ENCODE results near the gene APOC4.
"Not testable (repeated sequence)": the region's sequence is repeated elsewhere in the genome, so short reads cannot be mapped to it uniquely, and the experiment has no call there.

The APOC4 gene

DNA sequence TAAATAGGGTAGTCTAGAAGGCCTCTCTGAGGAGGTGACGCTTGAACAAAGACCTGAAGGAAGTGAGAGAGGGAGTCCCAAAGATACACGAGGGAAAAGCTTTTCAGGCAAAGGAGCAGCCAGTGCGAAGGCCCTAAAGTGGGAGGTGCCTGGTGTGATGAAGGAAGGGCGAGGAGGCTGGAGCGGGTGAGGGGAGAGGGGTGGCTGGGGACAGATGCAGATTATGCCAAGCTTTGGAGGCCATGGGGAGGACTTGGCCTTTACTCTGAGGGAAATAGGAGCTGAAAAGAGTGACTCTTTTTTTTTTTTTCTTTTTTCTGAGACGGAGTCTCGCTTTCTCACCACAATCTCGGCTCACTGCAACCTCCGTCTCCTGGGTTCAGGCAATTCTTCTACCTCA lies 16.1 kb downstream of the APOC4 start:
- no peak for DNase-seq

DNA sequence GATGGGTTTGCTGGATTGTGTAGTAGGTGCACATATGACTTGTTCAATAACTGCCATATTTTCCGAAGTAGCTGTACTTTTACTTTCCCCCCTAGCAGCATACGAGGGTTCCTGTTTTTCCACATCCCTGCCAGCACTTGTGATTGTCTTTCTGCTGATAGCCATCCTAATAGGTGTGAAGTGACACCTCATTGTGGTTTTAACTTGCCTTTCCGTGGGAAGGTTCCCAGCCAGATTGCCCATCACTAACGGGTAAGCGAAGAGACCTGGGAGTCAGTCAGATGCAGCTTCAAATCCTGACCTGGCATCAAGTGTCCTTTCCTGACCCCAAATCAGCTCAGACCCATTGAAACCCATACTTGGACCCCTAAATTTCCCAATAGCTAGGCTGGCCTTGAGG lies 17.7 kb downstream of the APOC4 start:
- no peak for DNase-seq

DNA sequence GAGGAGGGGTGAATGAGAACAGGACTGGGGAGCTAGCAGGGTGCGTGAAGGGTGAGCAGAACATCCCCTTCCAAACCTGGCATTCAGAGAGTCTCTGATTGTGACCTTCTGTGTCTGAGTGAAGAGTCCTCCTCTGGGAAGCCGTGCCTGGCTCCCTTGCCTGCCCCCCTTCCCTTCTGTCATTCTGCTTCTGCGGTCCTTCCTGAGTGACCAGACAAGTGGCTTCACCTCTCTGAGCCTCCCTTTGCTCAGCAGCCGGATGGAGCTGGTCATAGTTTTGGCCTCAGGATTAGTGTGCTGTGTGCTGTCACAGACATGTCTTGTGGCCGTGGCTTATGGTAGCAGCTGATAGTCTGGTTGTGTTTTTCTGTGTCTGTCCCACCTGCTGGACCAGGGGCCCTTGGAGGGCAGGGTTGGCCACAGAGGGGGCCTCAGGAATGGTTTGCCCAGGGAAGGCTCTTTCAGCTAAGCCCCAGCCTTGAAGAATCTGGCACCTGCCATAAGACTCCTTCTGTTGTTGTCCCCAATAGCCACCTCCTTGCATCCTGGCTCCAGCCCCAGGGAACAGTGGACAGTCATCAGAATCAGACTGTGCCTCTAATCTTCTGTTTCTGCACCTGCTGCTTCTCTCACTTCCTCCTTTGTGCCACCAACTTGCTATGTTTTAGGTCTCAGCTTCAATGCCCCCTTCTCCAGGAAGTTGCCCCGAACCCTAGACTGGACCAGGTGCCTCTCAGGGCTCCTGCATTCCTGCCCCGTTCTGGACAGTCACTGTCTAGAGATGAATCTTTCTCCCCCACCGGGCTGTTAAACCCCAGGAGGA lies 19.1 kb downstream of the APOC4 start:
- DNase-seq = no peak

DNA sequence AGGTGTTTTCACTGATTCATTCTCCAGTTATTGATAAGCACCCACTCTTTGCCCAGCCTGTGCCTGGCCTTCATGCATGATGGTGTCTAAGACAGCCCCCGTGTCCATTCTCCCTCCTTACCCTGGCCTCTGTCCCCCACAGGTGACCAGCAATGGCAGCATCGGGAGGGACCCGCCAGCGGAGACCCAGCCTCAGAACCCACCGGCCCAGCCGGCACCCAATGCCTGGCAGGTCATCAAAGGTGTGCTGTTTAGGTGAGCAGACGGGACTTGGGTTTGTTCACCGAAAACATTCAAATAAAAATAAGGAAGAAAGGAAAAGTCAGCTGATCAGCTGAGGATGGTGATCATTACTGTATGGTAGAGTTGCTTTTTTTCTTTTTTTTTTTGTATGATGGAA lies 19.8 kb downstream of the APOC4 start:
- no peak for DNase-seq

DNA sequence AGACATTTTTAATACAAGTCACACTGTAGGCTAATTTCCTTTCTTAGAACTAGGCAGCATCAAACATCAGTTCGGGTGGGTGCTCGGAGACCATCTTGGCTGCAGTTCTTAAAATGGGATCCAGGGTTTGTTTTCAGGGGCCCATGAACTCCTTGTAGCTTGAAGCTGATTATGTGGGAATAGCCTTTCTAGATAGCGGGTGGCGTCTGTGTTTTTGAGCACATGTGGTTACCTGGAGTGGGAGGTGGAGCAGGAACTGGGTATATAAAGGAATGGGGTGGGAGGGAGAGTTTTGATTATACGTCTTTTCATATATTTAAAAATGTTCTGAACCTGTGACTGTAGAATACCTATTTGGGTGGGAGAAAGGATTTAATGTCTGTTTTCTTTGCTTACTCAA lies 26.1 kb downstream of the APOC4 start:
- DNase-seq = no peak

DNA sequence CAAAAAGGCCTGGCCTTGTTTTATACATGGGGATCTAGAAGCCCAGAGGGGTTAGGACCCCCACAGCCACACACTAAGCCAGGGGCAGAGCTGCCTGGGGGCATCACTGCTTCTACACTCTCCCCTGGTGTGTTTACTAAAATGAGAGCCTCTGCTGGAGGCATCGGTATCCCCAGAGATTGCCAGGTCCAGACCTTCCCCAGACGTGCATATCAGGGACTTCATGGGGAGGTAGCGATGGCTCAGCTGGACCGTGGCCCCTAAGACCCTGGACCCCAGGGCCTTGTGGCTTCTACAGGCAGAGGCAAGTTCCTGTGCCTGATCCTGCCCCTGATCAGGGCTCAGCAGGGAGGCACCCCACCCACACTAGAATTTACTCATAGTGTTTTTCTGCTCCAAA lies 26.6 kb downstream of the APOC4 start:
- no peak for DNase-seq

DNA sequence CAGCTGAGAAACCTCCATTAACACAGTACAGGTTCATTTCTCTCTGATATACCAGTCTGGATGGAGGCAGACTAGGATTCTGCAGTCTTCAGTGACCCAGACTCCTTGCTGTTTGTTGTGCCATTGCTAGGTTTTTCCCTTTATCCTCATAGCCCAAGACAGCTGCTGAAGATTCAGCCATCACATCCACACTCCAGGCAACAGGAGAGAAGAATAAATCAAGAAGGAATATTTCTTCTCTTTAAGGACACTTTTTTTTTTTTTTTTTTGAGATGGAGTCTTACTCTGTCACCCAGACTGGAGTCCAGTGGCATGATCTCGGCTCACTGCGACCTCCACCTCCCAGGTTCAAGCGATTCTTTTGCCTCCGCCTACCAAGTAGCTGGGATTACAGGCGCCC lies 27.4 kb downstream of the APOC4 start:
- no peak for DNase-seq

DNA sequence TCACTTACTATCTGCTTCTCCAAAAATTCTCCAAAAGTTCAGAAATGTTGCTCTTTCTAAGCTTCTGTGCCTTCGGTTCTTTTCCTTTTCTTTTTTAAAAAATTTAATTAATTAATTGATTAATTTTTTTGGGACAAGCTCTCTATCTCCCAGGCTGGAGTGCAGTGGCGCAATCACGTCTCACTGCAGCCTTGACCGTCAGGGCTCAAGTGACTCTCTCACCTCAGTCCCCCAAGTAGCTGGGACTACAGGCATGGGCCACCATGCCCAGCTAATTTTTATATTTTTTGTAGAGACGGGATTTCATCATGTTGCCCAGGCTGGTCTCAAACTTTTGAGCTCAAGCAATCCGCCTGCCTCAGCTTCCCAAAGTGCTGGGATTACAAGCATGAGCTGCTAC lies 29.4 kb downstream of the APOC4 start:
- DNase-seq = not testable (repeated sequence)

DNA sequence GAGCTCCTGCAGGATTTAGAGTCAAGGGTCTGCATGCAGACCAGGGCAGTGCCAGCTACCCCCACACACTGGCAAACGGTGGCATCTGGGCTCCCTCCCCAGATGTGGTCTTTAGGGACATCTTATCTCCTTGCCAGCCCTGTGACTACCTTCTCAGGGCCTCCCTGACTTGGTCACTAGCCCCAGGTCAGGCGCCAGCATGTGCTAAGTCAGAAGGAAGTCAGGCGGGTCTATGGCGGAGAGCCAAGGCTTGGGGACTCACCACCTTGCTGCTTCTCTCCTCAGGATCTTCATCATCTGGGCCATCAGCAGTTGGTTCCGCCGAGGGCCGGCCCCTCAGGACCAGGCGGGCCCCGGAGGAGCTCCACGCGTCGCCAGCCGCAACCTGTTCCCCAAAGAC lies 30.8 kb downstream of the APOC4 start:
- no peak for DNase-seq

DNA sequence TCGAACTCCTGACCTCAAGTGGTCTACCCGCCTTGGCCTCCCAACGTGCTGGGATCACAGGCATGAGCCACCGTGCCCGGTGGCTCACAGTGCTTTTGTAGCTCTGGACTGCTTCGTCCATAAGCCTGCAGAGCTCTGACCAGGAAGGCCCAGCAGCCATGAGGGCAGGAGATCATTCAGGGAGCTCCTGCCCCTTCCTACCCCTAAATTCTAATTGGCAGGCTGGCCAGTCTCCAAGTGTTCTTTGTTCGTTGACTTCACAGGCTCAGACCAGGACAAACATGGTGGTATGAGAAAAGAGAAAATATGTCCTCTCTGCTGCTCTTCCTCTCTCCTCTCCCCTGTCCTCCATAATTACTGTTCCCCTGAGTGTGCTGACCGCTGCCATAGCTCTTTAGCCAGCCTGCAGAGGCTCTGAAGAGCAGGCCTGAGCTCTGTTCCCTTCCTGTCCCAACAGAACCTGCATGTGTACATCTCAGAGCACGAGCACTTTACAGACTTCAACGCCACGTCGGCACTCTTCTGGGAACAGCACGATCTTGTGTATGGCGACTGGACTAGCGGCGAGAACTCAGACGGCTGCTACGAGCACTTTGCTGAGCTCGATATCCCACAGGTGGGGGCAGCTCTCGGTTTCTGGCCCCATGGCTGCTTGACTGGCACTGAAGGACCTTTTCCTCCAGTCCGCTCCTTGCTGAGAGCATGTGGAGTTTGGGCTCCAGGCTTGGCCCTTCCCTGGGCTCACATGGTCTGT lies 32.1 kb downstream of the APOC4 start:
- DNase-seq = no peak

DNA sequence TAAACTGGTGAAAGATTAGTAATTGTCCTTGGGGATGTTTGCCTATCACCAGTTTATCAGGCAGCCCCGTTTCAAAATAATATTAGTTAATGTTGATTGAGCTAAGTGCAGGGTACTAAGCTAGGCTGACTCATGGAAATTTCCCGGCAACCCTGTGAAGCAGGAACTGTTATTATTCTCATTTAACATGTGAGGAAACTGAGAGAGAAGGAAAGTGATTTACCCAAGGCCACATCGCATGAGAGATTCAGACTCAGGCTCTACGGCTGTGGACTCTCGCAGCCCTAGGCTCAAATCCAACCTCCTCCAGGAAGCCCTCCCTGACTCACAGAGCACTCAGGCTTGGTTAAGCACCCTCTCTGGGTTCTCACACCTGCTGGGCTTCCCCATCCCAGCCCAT lies 32.8 kb downstream of the APOC4 start:
- no peak for DNase-seq

DNA sequence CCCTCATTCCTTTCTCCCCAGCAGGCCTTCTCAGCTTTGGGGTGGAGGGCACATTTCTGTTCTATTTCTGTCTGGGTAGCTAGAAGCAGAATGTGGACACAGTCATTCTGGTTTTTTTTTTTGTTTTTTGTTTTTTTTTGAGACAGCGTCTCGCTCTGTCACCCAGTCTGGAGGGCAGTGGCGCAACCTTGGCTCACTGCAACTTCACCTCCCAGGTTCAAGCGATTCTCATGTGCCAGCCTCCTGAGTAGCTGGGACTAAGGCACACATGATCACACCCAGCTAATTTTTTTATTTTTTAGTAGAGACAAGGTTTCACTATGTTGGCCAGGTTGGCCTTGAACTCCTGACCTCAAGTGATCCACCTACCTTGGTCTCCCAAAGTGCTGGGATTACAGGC lies 33.4 kb downstream of the APOC4 start:
- no peak for DNase-seq

DNA sequence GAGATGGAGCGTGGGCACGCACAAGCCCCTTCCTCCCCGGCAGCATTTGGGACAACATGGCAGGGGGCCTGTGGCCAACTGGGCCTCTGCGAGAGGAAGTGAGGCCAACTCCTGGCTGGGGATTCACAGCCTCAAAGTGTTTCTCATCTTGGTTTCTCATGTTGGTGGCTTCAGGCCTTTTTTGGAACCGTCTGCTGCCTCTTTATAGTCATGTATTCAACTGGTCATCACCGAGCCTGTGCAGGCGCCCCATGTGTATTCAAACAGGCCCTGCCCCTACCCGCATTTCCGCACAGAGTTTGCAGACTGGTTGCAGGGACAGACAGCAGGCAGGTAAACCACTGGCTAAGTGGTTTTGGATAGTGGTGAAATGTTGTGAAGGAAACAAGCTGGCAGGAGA lies 42.0 kb downstream of the APOC4 start:
- no peak for DNase-seq

DNA sequence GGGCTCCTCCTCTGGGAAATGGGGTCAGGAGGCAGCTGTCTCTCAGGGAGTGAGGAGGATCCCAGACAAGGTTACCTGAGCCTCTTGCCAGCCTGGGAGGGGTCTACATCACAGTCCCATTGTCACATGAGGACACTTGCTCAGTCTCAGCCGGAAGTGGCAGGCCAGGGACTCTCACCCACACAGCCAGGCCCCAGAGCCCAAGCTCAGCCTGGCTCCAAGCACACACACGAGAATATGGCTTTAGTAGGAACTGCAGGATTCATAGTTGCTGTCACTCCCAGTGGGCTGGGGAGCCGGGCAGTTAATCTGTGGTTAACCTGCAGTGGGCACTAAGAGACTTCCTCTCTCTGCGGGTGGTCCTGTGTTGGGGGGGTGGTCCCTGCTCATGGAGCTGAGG lies 43.4 kb downstream of the APOC4 start:
- DNase-seq = no peak

DNA sequence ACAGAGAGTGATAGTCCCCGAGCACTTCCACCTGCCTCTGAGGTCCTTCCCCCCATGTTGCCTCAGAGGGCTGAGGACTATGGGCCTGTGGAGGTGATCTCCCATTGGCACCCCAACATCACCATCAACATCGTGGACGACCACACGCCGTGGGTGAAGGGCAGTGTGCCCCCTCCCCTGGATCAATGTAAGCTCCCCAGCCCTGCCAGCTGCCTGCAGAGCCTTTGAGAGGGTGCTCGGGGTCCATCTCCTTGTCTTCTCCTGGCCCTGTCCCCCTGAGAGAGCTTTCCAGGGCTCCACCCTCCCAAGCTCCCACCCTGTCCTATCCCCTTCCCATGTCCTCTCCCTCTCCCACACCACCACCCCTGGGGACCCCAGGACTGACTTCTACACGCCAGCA lies 44.4 kb downstream of the APOC4 start:
- DNase-seq = no peak

DNA sequence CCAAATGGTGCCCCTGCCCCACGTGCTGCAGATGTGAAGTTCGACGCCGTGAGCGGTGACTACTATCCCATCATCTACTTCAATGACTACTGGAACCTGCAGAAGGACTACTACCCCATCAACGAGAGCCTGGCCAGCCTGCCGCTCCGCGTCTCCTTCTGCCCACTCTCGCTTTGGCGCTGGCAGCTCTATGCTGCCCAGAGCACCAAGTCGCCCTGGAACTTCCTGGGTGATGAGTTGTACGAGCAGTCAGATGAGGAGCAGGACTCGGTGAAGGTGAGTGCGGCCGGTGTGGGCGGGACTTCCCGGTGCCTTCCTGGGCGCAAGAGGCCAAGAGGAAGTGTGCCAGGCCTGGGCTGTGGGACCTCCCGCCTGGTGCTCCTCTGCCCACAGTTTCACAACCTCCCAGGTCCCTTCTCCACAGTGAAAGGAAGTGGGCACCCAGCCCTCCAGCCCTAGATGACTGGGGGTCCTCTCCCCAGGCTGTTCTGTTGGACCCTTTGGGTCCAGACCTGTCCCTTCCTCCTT lies 45.2 kb downstream of the APOC4 start:
- DNase-seq = no peak

DNA sequence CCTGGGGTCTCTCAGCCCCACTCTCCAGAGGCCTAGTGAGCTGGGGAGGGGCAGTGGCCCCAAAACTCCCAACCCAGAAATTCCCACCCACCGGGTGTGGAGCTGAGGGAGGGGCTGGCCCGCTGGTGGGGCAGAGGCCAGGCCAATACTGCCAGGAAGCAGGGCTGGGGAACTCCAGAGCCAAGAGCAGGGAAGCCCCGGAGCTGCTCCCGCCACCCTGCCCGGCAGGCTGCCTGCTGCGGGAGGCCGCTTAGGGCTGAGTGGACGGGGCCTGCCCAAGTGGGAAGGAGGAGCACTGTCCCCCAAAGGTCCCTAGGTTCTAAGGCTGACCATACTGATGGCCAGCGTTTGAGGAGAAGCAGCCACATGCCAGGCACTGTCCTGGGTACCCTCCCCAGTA lies 46.2 kb downstream of the APOC4 start:
- no peak for DNase-seq

DNA sequence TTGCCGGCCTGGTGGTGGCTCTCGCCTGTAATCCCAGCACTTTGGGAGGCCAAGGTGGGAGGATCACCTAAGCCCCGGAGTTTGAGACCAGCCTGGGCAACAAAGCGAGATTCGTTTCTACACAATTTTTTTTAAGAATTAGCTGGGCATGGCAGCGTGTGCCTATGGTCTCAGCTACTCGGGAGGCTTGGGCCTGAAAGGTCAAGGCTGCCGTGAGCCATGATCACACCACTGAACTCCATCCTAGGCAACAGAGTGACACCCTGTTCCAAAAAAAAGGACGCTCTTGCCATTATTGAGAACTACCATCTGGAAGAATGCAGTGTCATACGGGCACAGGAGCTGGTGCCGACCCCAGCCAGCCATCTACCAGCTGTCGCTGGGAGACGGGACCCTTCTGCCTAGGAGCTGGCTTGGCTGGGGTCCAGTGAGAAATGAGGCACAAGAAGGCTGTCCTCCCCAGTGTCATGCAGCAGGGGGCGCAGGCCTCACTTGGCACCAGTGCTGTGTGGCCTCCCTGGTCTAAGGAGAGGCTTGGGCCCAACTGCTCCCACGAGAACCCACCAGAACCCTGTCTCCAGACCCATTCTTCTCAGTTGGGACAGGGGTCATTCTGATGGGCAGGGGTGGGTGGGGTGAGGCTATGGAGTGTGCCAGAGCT lies 47.0 kb downstream of the APOC4 start:
- DNase-seq = peak; percentile 64

DNA sequence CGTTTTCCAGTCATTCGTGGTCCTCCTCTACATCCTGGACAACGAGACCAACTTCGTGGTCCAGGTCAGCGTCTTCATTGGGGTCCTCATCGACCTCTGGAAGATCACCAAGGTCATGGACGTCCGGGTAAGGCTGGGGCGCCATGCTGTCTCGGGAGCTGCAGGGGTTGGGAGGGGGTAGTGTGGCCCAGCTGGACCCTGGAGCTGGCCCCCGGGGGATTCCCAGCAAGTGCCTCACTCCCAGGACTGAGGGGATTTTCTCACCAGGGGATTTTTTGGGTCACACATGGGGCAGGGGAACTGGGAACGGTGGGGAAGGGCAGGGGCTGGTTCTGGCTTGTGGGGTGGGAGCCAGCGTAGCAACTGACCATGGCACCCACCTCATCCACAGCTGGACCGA lies 48.4 kb downstream of the APOC4 start:
- DNase-seq = no peak

DNA sequence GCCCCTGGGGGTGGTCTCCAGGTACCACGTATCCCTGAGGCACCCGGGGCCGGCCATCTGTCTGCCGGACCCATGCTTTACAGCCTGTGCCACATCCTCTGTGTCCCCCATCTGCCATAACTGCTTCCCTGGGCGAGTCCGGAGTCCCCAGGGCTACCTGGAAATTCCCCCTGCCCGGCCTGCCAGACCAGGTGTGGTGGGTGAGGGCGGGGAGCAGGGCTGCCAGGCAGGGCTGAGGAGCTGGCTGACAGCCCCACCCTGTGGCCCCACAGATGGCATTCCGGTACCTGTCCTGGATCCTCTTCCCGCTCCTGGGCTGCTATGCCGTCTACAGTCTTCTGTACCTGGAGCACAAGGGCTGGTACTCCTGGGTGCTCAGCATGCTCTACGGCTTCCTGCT lies 48.9 kb downstream of the APOC4 start:
- no peak for DNase-seq

DNA sequence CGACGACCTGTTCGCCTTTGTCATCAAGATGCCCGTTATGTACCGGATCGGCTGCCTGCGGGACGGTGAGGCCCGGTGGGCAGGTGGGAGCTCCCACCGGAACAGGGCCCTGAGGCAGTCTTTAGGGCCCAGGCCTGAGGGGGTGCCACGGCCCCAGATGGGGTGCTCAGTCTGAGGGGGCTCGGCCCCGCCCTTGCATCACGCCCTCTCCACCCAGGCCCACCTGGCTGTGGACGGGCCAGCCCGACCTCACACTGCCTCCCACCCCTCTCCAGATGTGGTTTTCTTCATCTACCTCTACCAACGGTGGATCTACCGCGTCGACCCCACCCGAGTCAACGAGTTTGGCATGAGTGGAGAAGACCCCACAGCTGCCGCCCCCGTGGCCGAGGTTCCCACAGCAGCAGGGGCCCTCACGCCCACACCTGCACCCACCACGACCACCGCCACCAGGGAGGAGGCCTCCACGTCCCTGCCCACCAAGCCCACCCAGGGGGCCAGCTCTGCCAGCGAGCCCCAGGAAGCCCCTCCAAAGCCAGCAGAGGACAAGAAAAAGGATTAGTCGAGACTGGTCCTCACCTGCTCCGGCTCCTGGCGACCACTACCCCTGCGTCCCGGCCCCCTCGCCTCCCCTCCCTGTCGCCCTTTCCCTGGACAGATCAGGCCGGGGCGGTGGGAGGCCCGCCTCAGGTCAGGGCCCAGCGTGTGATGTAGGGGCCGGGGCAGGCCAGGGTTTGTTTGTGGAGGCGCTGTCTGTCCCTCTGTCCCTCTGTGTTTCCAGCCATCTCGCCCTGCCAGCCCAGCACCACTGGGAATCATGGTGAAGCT lies 50.5 kb downstream of the APOC4 start:
- no peak for DNase-seq

DNA sequence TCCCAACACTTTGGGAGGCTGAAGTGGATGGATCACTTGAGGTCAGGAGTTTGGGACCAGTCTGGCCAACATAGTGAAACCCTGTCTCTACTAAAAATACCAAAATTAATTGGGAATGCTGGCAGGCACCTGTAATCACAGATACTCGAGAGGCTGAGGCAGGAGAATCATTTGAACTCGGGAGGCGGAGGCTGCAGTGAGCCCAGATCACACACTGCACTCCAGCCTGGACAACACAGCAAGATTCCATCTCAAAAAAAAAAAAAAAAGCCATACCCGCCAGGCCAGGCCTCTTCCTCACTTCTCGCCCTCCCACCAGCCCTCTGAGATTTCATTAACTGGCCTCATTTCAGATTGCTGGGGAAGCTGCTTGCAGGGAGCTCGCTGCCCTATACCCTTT lies 51.5 kb downstream of the APOC4 start:
- DNase-seq = no peak
